ENCODE data around the gene GDA.

Gene GDA

DNA sequence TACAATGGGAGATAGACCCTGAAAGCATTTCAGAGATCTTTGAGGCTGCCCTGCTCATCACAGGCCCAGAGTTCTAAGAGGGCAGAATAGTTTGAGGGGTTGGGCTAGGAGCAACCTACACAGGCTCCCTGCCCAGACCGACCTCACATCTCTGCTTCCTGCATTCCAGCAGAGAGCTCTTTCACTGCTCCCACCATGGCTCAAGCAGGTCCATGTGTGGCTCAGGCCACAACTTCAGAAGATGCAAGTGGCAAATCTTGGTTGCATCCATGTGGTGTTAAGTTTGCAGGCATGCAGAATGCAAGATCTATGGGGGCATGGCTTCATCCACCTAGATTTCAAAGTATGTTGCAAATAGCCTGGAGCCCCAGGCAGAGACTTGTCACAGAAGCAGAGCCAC is 39.0 kb downstream of the GDA start:
- TF ChIP-seq YY1 (IDR thresholded peaks at IDR 0.05; ENCODE audit: low read depth) (no peak), EP300 (IDR thresholded peaks at IDR 0.05; ENCODE audit: borderline replicate concordance) (no peak), CREB1 (IDR thresholded peaks at IDR 0.05; ENCODE audit: low read depth) (no peak), TCF12 (IDR thresholded peaks at IDR 0.05; ENCODE audit: low read depth) (no peak), EGR1 (IDR thresholded peaks at IDR 0.05) (no peak), ZBTB7A (IDR thresholded peaks at IDR 0.05; ENCODE audit: low read depth) (no peak), NFIC (IDR thresholded peaks at IDR 0.05) (no peak), RAD21 (IDR thresholded peaks at IDR 0.05; ENCODE audit: low read depth) (no peak), TAF1 (IDR thresholded peaks at IDR 0.05; ENCODE audit: low read depth) (no peak), FOXM1 (IDR thresholded peaks at IDR 0.05; ENCODE audit: borderline replicate concordance, low read depth) (no peak), CEBPB (IDR thresholded peaks at IDR 0.05) (no peak), TEAD4 (IDR thresholded peaks at IDR 0.05) (no peak)
- TF ChIP-seq, protein P1, sequence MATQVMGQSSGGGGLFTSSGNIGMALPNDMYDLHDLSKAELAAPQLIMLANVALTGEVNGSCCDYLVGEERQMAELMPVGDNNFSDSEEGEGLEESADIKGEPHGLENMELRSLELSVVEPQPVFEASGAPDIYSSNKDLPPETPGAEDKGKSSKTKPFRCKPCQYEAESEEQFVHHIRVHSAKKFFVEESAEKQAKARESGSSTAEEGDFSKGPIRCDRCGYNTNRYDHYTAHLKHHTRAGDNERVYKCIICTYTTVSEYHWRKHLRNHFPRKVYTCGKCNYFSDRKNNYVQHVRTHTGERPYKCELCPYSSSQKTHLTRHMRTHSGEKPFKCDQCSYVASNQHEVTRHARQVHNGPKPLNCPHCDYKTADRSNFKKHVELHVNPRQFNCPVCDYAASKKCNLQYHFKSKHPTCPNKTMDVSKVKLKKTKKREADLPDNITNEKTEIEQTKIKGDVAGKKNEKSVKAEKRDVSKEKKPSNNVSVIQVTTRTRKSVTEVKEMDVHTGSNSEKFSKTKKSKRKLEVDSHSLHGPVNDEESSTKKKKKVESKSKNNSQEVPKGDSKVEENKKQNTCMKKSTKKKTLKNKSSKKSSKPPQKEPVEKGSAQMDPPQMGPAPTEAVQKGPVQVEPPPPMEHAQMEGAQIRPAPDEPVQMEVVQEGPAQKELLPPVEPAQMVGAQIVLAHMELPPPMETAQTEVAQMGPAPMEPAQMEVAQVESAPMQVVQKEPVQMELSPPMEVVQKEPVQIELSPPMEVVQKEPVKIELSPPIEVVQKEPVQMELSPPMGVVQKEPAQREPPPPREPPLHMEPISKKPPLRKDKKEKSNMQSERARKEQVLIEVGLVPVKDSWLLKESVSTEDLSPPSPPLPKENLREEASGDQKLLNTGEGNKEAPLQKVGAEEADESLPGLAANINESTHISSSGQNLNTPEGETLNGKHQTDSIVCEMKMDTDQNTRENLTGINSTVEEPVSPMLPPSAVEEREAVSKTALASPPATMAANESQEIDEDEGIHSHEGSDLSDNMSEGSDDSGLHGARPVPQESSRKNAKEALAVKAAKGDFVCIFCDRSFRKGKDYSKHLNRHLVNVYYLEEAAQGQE (IDR thresholded peaks at IDR 0.05; ENCODE audit: low read depth): no peak
- TF ChIP-seq, protein P2, sequence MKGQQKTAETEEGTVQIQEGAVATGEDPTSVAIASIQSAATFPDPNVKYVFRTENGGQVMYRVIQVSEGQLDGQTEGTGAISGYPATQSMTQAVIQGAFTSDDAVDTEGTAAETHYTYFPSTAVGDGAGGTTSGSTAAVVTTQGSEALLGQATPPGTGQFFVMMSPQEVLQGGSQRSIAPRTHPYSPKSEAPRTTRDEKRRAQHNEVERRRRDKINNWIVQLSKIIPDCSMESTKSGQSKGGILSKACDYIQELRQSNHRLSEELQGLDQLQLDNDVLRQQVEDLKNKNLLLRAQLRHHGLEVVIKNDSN (IDR thresholded peaks at IDR 0.05): no peak
- TF ChIP-seq, protein P3, sequence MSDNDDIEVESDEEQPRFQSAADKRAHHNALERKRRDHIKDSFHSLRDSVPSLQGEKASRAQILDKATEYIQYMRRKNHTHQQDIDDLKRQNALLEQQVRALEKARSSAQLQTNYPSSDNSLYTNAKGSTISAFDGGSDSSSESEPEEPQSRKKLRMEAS (IDR thresholded peaks at IDR 0.05): no peak

DNA sequence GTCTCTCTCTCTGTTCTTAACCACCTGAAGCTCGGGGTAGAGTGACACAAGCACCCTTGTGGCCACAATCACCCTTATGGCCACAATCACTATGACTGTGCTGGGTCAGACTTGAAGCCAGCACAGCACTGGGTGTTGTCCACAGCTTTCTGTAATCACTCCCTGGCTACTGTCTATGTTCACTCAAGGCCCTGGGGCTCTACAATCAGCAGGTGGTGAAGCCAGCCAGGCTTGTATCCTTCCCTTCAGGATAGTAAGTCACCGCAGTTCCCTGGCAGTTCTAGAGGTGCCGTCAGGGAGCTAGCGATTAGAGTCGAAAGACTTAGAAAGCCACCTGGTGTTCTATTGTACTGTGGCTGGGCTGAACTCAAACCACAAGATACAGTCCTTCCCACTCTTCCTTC is 44.2 kb downstream of the GDA start:
- TF ChIP-seq, protein P3 (IDR thresholded peaks at IDR 0.05): no peak
- TF ChIP-seq YY1 (IDR thresholded peaks at IDR 0.05; ENCODE audit: low read depth) (no peak), TAF1 (IDR thresholded peaks at IDR 0.05; ENCODE audit: low read depth) (no peak), ZBTB7A (IDR thresholded peaks at IDR 0.05; ENCODE audit: low read depth) (no peak)

DNA sequence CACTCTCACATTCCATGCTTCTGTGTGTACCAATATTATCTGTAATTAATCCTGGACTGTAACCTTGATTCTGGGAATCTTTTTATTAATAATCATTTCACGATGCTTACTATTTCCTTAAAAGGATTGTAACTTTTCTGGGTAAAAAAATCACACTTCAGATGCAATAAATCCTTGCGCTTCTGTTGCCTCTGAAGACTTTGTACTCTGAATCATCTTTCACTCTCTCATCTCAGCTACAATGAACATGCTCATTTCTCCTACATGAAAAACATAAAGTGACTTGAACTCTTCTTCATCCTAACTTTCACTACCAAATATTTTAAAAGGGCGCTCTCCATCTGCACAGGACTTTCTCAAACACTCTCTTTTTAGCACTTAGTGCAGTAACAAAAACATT is 50.0 kb downstream of the GDA start:
- no peak for TF ChIP-seq FOXM1 (IDR thresholded peaks at IDR 0.05; ENCODE audit: borderline replicate concordance, low read depth)
- no peak for TF ChIP-seq RAD21 (IDR thresholded peaks at IDR 0.05; ENCODE audit: low read depth)
- no peak for TF ChIP-seq EP300 (IDR thresholded peaks at IDR 0.05; ENCODE audit: borderline replicate concordance)
- no peak for TF ChIP-seq TCF12 (IDR thresholded peaks at IDR 0.05; ENCODE audit: low read depth)
- TF ChIP-seq EGR1 (IDR thresholded peaks at IDR 0.05): no peak
- TF ChIP-seq, protein P3 (IDR thresholded peaks at IDR 0.05): no peak
- TF ChIP-seq, protein P2 (IDR thresholded peaks at IDR 0.05): no peak
- TF ChIP-seq NFIC (IDR thresholded peaks at IDR 0.05): no peak
- no peak for TF ChIP-seq CREB1 (IDR thresholded peaks at IDR 0.05; ENCODE audit: low read depth)
- TF ChIP-seq, protein P1 (IDR thresholded peaks at IDR 0.05; ENCODE audit: low read depth): no peak
- no peak for TF ChIP-seq CEBPB (IDR thresholded peaks at IDR 0.05)
- no peak for TF ChIP-seq ZBTB7A (IDR thresholded peaks at IDR 0.05; ENCODE audit: low read depth)
- TF ChIP-seq TEAD4 (IDR thresholded peaks at IDR 0.05): no peak
- TF ChIP-seq YY1 (IDR thresholded peaks at IDR 0.05; ENCODE audit: low read depth): no peak
- no peak for TF ChIP-seq TAF1 (IDR thresholded peaks at IDR 0.05; ENCODE audit: low read depth)

DNA sequence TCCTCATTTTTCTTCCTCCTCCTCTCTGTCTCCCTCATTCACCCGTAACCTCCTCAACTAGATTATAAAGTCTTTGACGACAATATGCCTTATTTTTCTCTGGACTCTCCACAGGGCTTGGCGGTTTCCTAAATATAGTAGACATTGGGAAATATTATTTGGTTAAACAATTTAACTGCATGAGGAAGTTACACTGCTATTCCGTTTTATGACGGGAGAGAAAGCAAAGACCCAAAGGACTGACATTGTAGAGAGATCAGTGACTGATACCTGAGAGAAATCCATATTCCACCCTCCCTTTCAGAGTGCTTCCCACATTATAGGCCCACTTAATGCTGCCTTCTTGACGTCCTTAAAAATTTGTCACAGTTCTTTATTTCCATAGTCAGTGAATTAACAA is 51.2 kb downstream of the GDA start:
- TF ChIP-seq NFIC (IDR thresholded peaks at IDR 0.05) (no peak), TAF1 (IDR thresholded peaks at IDR 0.05; ENCODE audit: low read depth) (no peak), CREB1 (IDR thresholded peaks at IDR 0.05; ENCODE audit: low read depth) (no peak), TEAD4 (IDR thresholded peaks at IDR 0.05) (no peak), RAD21 (IDR thresholded peaks at IDR 0.05; ENCODE audit: low read depth) (no peak), EGR1 (IDR thresholded peaks at IDR 0.05) (no peak), CEBPB (IDR thresholded peaks at IDR 0.05) (no peak), YY1 (IDR thresholded peaks at IDR 0.05; ENCODE audit: low read depth) (no peak), FOXM1 (IDR thresholded peaks at IDR 0.05; ENCODE audit: borderline replicate concordance, low read depth) (no peak), ZBTB7A (IDR thresholded peaks at IDR 0.05; ENCODE audit: low read depth) (no peak), EP300 (IDR thresholded peaks at IDR 0.05; ENCODE audit: borderline replicate concordance) (no peak)
- TF ChIP-seq, protein P1 (IDR thresholded peaks at IDR 0.05; ENCODE audit: low read depth): no peak
- TF ChIP-seq, protein P2 (IDR thresholded peaks at IDR 0.05): no peak
- TF ChIP-seq, protein P3 (IDR thresholded peaks at IDR 0.05): no peak
